A673 (cell line): Measurements from ENCODE around the gene SERPINA9.

ENCODE experiments used
- CTCF ChIP-seq: fragments of 300-800, 200-600 bp; sonication (generic); conservative IDR thresholded peaks from 2 replicates; pipeline ENCODE4 v1.5.1; 2017; ENCODE audit warnings: low read depth, mild to moderate bottlenecking, antibody characterized with exemption, low read length, moderate library complexity, mixed read lengths
- EZH2 ChIP-seq: fragments of 200-600 bp; sonication (generic); IDR thresholded peaks from 2 replicates; pipeline ENCODE4 v1.6.1; 2017; ENCODE audit warnings: borderline replicate concordance, low read depth, mild to moderate bottlenecking, mixed read lengths, antibody characterized with exemption, low read length; ENCODE audit not compliant: poor library complexity, severe bottlenecking

GRCh38 chr14:94474581-94475031 is 1.4 kb downstream of the SERPINA9 start:
- TF ChIP-seq CTCF (no peak), EZH2 (no peak)
